Activated B cell treated with CpG ODN at 0.5 μM for 24 hours (primary cell): ENCODE results near the gene VEZT. TPM values are rescaled to one million over a fixed set of nuclear protein-coding genes. Genes with fewer than 3 reads are reported as not detected.

Experiments used
- ATAC-seq: fragments of 200-7000 bp; cut with Tn5 transposase; one replicate; pipeline ENCODE4 v1.10.0; 2021; ENCODE audit warnings: low read depth, mild to moderate bottlenecking, moderate library complexity
- CTCF ChIA-PET: fragments of 350-600 bp; sonication (Branson Sonifier 250); formaldehyde crosslinking; loops from one replicate; lab custom pipeline; 2021; ENCODE audit warnings: antibody characterized with exemption; lab: Charles Lee
- POLR2A ChIA-PET: fragments of 350-600 bp; sonication (Branson Sonifier 250); formaldehyde crosslinking; loops from one replicate; lab custom pipeline; 2021; ENCODE audit warnings: antibody characterized with exemption; lab: Charles Lee
- DNase-seq: peaks from one replicate; pipeline ENCODE4 v3.0.0; 2022
- H3K27ac Mint-ChIP-seq: one replicate; pipeline ENCODE4 v1.8.0; 2020; ENCODE audit warnings: mixed read lengths
- H3K27me3 Mint-ChIP-seq: one replicate; pipeline ENCODE4 v1.8.0; 2021; ENCODE audit warnings: mixed read lengths
- H3K36me3 Mint-ChIP-seq: one replicate; pipeline ENCODE4 v1.8.0; 2021; ENCODE audit warnings: low read depth, mixed read lengths
- H3K4me1 Mint-ChIP-seq: one replicate; pipeline ENCODE4 v1.8.0; 2021; ENCODE audit warnings: mixed read lengths
- H3K4me3 Mint-ChIP-seq: one replicate; pipeline ENCODE4 v1.8.0; 2020; ENCODE audit warnings: mild to moderate bottlenecking, mixed read lengths
- H3K9me3 Mint-ChIP-seq: one replicate; pipeline ENCODE4 v1.8.0; 2020; ENCODE audit warnings: mixed read lengths
- intact Hi-C: fragments of 100-400 bp; cut with micrococcal nuclease; formaldehyde crosslinking; loops from one replicate; pipeline ENCODE4 v1.15.1; 2024
- total RNA-seq: library from RNA; stranded (reverse); gene quantifications from 2 replicates; pipeline ENCODE4 v1.2.3, GENCODE V29; 2022
- TF ChIP-seq, protein P1 (sequence below): fragments of 200-600 bp; IDR thresholded peaks from one replicate; pipeline ENCODE4 v1.8.0; 2022; ENCODE audit warnings: antibody characterized with exemption, mild to moderate bottlenecking

Gene VEZT
- total RNA-seq, 1 donor from 2014 or later, result 58.7 TPM

DNA sequence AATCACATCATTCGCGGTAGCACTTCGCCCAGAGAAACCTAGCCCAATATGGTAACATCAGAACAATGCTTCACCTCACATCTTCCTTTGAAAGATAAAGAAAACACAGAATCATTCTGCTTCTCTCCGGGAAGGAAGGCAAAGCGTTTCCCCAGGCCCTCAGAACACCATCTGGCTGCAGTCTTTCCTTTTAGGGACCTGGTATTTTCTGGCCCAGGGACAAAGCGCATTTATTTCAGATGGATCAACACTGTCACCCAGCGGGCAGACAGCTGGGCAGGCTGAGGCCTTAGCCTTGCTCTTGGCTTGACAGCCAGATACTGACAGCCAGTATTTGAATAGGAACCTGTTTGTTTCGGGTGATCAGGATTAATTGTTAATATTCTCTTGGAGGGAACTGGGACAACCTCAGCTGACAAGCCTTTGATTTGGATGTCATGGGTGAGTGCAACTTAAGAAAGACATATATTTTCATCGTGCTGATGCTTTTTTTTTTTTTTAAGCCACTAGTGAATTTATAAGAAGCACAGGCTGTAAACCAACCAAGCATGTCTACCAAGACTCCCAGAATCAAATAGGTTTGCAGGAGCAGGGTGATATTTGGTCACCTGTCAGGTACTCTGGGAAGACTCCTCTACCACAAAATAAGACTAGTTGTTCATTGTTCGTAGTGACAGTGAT lies 118.9 kb downstream of the VEZT start:
- DNase-seq (no peak), ATAC-seq (no peak)
- Mint-ChIP-seq H3K36me3 (no peaks in the 10 kb centered on the region), H3K27ac (no peak overlapping the region), H3K4me1 (no peaks in the 10 kb centered on the region), H3K27me3 (no peaks in the 10 kb centered on the region), H3K9me3 (no peaks in the 10 kb centered on the region), H3K4me3 (no peak overlapping the region)
- TF ChIP-seq, protein P1, sequence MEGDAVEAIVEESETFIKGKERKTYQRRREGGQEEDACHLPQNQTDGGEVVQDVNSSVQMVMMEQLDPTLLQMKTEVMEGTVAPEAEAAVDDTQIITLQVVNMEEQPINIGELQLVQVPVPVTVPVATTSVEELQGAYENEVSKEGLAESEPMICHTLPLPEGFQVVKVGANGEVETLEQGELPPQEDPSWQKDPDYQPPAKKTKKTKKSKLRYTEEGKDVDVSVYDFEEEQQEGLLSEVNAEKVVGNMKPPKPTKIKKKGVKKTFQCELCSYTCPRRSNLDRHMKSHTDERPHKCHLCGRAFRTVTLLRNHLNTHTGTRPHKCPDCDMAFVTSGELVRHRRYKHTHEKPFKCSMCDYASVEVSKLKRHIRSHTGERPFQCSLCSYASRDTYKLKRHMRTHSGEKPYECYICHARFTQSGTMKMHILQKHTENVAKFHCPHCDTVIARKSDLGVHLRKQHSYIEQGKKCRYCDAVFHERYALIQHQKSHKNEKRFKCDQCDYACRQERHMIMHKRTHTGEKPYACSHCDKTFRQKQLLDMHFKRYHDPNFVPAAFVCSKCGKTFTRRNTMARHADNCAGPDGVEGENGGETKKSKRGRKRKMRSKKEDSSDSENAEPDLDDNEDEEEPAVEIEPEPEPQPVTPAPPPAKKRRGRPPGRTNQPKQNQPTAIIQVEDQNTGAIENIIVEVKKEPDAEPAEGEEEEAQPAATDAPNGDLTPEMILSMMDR, result no peak
- intact Hi-C loops, result no loop called here
- POLR2A ChIA-PET, result no interaction called here
- CTCF ChIA-PET, result no interaction called here

DNA sequence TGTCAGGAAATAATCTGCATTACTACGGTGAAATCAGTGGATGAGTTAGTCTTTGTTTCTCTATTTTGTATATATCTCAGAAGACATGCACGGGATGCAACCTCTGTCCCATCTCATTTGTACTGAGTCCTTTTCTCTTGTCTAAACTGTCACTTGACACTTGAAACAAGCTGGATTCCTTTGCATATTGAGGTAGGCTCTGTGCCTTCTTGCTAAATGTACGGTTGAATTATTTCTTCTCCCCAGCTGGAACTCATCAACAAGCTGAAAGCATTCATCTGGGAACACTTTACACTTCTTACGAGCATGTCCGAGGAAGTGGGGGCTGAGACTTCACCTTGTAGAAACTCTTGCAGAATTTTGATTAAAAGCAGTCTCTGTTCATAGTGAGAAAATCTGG lies 119.5 kb downstream of the VEZT start:
- ChIA-PET CTCF (no interaction called here), POLR2A (no interaction called here)
- intact Hi-C loops, result no loop called here
- Mint-ChIP-seq H3K4me1 (no peaks in the 10 kb centered on the region), H3K4me3 (no peak overlapping the region), H3K36me3 (no peaks in the 10 kb centered on the region), H3K27ac (no peak overlapping the region), H3K9me3 (no peaks in the 10 kb centered on the region), H3K27me3 (no peaks in the 10 kb centered on the region)
- ATAC-seq (no peak), DNase-seq (no peak)
- TF ChIP-seq, protein P1, result no peak

DNA sequence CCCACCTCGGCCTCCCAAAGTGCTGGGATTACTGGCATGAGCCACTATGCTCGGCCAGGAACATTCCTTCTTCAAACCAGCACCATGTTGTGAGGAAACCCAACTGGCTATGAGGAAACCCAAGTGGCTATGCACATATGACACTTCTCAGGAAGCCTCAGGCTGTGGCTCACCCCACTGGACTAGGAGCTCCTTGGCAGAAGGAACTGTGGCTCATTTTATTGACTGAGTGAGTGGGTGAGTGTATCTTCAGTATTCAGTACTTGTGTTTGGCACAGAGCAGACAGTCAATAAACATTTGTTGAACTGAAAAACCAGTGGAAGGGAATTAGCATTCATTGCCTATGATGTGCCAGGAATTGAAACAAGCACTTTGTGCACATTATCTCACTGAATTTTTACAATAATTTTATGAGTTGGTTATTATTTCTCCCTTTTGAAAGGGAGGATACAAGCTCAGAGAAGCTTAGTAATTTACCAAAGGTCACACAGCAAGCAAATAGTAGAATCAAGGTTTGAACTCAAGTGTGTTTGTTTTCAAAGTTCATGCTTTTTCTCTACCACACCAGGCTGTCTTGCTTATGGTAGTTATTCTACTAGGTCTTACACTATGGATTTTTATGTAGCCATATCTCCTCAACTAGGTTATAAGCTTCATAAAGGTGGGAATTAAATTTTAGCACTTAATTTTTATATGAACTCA lies 121.6 kb downstream of the VEZT start:
- H3K27ac Mint-ChIP-seq, result no peak overlapping the region
- H3K27me3 Mint-ChIP-seq, result no peaks in the 10 kb centered on the region
- CTCF ChIA-PET, result no interaction called here

GRCh38 chr12:95342008-95342407 lies 124.4 kb downstream of the VEZT start:
- ChIA-PET POLR2A (no interaction called here), CTCF (no interaction called here)
- ATAC-seq, result no peak
- intact Hi-C loops, result no loop called here
- H3K27me3 Mint-ChIP-seq, result no peaks in the 10 kb centered on the region
- TF ChIP-seq, protein P1, result no peak
- no peaks in the 10 kb centered on the region for H3K4me1 Mint-ChIP-seq
- H3K4me3 Mint-ChIP-seq, result no peak overlapping the region
- no peaks in the 10 kb centered on the region for H3K9me3 Mint-ChIP-seq
- no peak for DNase-seq
- H3K27ac Mint-ChIP-seq, result no peak overlapping the region
- H3K36me3 Mint-ChIP-seq, result no peaks in the 10 kb centered on the region

More for the DNA sequence above, 121.6 kb downstream of the VEZT start:
- H3K4me1 Mint-ChIP-seq, result no peaks in the 10 kb centered on the region
- ATAC-seq, result no peak
- DNase-seq, result no peak
- TF ChIP-seq, protein P1, result no peak
- no peaks in the 10 kb centered on the region for H3K9me3 Mint-ChIP-seq
- no peak overlapping the region for H3K4me3 Mint-ChIP-seq
- H3K36me3 Mint-ChIP-seq, result no peaks in the 10 kb centered on the region
- POLR2A ChIA-PET, result interaction anchor here (0.6 kb wide), 1 partner anchor 12 kb away, joined by 3 read pairs; no protein-coding TSS in a partner anchor
- intact Hi-C loops, result no loop called here

DNA sequence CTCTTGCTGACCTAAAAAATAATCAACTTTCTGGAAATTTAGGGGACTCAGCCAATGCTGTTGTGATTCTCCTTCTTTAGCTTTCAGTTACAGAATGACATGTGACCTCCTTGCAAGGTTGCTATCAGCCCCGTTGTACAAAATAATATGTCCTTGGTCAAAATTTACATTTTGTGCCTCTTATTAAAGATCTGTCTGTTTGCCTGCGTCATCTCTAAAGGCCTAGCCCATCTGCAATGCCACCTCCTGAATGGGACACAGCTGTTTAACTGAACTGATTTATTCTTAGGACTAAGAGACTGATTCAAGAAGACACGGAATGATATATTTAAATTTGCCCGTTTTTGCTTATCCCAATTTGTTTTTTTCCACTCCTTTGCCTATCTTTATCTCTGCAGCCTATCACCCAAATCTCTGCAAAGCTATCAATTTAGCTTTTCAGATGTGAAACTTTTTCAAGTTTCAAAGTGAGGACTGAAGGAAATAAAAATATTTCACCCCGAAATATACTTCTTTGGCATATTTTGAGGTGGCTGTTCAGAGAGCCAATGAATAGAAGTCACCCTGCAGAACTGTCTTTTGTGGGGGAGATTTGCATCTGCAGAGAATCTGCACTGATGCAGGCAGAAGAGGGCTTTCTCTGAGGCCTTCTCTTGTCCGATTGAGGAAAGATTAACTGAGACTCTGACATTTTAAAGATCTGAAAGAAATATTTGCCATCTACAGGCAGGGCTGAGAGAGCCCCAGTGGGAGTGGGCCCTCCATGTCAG lies 126.0 kb downstream of the VEZT start:
- intact Hi-C loops, result no loop called here
- TF ChIP-seq, protein P1, result no peak

More for the DNA sequence above, 126.0 kb downstream of the VEZT start:
- Mint-ChIP-seq H3K27ac (no peak overlapping the region), H3K4me3 (no peak overlapping the region), H3K4me1 (no peaks in the 10 kb centered on the region), H3K9me3 (no peaks in the 10 kb centered on the region), H3K27me3 (no peaks in the 10 kb centered on the region), H3K36me3 (no peaks in the 10 kb centered on the region)
- POLR2A ChIA-PET, result no interaction called here
- DNase-seq, result no peak
- CTCF ChIA-PET, result no interaction called here
- ATAC-seq, result no peak
